AG08396 (cell line): Measurements from ENCODE around the gene ZNF74.
"Not testable (repeated sequence)": the region's sequence is repeated elsewhere in the genome, so short reads cannot be mapped to it uniquely, and the experiment has no call there.

Source experiments
- DNase-seq: peaks from one replicate; pipeline ENCODE4 v3.0.0; 2012; ENCODE audit warnings: low spot score, mixed read lengths

ZNF74 gene

DNA sequence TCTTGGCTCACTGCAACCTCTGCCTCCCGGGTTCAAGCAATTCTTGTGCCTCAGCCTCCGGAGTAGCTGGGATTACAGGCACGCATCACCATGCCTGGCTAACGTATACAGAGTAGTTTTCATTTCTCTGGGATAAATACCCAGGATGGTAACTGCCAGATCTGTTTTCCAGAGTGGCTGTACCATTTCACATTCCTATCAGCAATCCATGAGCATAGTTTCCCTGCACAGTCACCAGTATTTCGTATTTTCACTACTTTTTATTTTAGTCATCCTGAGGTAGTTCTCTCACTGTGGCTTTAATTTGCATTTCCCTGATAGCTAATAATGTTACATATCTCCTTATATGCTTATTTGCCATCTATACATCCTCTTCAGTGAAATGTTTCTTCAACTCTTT, 54.7 kb downstream of the ZNF74 start:
- peak; percentile 38 for DNase-seq

GRCh38 chr22:20449819-20450550, 56.0 kb downstream of the ZNF74 start:
- DNase-seq, result no peak

DNA sequence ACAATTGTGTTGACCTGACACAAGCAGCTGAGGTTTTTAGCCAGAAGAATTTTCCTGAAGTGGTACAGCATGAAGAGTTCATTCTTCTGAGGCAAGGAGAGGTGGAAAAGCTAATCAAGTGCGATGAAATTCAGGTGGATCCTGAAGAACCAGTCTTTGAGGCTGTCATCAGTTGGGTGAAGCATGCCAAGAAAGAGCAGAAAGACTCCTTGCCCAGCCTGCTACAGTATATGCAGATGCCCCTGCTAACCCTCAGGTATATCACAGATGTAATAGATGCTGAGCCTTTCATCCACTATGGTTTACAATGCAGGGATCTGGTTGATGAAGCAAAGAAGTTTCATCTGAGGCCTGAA, 56.6 kb downstream of the ZNF74 start:
- no peak for DNase-seq

DNA sequence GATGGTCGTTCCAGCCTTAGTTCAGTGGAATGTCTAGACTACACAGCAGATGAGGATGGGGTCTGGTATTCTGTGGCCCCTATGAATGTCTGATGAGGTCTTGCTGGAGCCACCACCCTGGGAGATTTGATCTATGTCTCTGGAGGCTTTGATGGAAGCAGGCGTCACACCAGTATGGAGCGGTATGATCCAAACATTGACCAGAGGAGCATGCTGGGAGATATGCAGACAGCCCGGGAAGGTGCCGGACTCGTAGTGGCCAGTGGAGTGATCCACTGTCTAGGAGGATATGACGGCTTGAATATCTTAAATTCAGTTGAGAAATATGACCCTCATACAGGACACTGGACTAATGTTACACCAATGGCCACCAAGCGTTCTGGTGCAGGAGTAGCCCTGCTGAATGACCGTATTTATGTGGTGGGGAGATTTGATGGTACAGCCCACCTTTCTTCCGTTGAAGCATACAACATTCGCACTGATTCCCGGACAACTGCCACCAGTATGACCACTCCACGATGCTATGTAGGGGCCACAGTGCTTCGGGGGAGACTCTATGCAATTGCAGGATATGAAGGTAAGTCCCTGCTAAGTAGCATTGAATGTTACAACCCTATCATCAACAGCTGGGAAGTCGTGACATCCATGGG, 57.3 kb downstream of the ZNF74 start:
- DNase-seq, result not testable (repeated sequence)

DNA sequence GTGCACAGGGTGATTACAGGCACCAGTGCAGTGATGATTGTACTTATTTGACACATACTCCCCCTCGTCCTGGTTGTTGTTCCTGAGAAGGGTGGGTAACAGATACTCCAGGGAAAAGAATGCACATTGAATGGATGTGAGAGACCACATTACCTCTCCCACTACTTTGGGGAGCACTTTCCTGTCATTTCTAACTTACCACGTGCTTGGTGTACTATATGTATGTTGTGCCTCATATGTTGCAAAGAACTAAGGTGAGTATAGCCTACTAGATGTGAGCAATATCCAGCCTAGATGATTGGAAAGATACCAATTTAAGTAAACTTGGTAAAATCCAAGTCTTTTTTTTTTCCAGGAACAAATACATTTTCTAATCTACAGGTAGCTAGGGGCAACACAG, 58.0 kb downstream of the ZNF74 start:
- DNase-seq, result no peak

DNA sequence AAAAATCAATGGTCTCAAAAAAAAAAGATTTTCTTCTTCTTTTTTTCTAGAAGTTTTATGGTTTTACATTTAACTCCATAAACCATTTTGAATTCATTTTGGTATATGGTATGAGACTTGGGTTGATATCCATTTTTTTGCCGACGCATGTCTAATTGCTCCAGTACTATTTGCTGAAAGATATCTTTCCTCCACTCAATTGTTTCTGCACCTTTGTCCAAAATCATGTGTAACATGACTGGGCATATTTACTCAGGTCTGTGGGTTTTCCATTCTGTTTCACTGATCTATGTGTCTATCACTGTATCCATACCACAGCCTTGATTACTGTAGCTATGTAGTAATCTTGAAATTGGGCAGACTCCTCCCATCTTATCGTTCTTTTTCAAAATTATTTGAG, 59.3 kb downstream of the ZNF74 start:
- no peak for DNase-seq

- no peak for DNase-seq
These were observed 61.7 kb downstream of the ZNF74 start for GRCh38 chr22:20455709-20456063.

DNA sequence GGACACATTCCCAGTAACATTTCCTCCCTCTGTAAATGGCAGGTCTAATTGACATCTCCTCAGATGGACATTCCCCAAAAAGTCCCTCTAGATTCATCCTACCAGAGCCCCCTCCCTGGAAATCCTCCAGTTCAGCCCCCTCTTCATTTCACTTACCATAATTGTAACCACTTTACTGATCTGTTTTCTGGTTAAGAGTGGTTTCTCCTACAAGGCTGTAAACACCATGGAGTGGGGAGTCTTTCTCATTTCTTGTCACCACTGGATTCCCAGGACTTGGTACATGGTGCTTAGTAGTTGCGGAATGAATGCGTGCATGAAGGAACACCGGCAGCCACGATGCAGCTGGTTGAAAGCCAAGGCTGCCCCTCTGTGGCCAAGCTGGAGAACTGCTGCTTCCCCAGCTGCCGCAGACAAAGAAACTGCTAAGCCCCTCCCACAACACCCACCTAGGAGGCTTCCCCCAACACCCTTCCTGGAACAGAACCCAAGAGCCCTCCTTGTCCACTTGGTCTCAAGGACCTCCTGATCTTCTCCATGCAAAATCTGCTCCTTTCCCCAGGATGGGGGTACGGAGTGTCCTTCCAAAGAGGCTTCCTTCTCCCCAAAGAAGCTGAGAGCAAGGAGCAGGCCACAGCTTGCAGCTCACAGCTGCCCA, 62.2 kb downstream of the ZNF74 start:
- peak; percentile 92 for DNase-seq

- no peak for DNase-seq
These were observed 62.7 kb downstream of the ZNF74 start for GRCh38 chr22:20456722-20457076.

DNA sequence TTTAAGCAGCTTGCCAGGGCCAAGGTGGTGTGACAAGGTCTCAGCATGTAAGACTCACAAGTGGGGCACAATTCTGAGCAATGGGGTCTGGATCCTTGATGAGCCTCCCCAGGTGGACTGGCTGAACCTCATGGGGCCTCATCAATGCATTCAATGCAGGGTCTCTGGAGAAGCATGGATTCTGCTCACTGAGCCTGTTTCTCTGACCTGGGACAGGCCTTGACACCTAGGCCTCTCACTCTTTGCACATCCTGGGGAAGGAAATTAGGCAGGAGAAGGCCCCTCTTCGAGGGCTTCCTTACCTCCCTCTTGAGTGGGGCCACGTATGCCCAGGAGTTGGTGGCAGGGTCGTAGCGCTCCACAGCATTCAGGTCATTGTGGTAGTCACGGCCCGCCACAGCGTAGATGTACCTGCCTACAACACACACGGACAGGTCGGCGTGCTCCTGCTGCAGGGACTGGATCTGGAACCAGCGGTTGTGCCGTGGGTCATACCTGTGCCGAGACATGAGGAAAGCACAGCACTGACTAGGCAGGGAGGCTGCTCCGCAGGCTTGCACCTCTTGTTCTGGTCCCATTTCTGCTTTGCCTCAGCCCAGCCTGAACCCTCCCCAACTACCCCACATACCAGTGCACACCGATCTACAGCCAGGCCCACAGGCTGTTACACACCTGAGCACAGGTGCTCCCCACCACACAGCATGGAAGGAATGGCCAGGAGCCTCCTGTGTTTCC, 63.7 kb downstream of the ZNF74 start:
- no peak for DNase-seq
